Measurements from ENCODE around the gene ZFHX3. TPM values are rescaled to one million over a fixed set of nuclear protein-coding genes. Genes with fewer than 3 reads are reported as not detected.

ZFHX3 gene
- total and polyA plus RNA-seq, 2 of the 8 experiments (the other 6 are each of a cell fraction or from before 2014, with no cell fraction given): 0.08 to 0.99 TPM

- no peak overlapping the region for H2AK5ac ChIP-seq (ENCODE audit: low read depth, low read length)
- no peak overlapping the region for H3K27ac ChIP-seq (ENCODE audit: low read depth, low read length)
- CTCF ChIA-PET (ENCODE audit: partially characterized antibody): interaction anchor here (0.7 to 1.0 kb wide), 2 partner anchors 8 to 324 kb away, joined by 3 to 6 read pairs; no protein-coding TSS in a partner anchor
Observed at GRCh38 chr16:72824027-72824426, 223.9 kb downstream of the ZFHX3 start.

More at GRCh38 chr16:72824027-72824426, 223.9 kb downstream of the ZFHX3 start:
- no peak overlapping the region for H3K4me3 ChIP-seq (ENCODE audit: extremely low read depth in 1 of 4, insufficient read depth in 2 of 4, low read depth in 3 of 4, low read length in 4 of 4)
- 94% methylated on average over 4 of the region's 4 CpGs; no CpG with 5 or more reads in 1 of the 2 experiments for WGBS, 2 experiments (ENCODE audit: extremely low coverage in 1 of 2, insufficient coverage in 1 of 2, insufficient read length in 1 of 2, insufficient replicate concordance in 2 of 2, low coverage in 1 of 2, low lambda C conversion rate in 2 of 2, missing lambda C conversion rate in 1 of 2)
- no peaks in the 10 kb centered on the region for H4K20me1 ChIP-seq (replicated peaks in 1 of 2; ENCODE audit: control insufficient read depth in 1 of 2, insufficient read depth in 2 of 2, low read length in 2 of 2)
- no peaks in the 10 kb centered on the region for H3K36me3 ChIP-seq (ENCODE audit: control insufficient read depth in 2 of 4, insufficient read depth in 4 of 4, low read length in 3 of 4)
- H3K4me1 ChIP-seq (replicated peaks in 1 of 4; ENCODE audit: control insufficient read depth in 3 of 4, insufficient read depth in 4 of 4, low read length in 3 of 4): no peaks in the 10 kb centered on the region
- no peak overlapping the region for H3K23ac ChIP-seq (ENCODE audit: insufficient read length)
- H2AFZ ChIP-seq (ENCODE audit: low read length): no peak overlapping the region
- no peaks in the 10 kb centered on the region for H3K9me3 ChIP-seq (ENCODE audit: insufficient read depth in 2 of 2, low read depth in 1 of 2, low read length in 1 of 2)
- no peak overlapping the region for H2BK12ac ChIP-seq (ENCODE audit: low read depth, low read length)
- no peak overlapping the region for H3K9ac ChIP-seq (replicated peaks in 1 of 4; ENCODE audit: extremely low read depth in 1 of 4, low read depth in 3 of 4, low read length in 3 of 4)
- no peak overlapping the region for H2BK5ac ChIP-seq (ENCODE audit: low read depth, low read length)
- POLR2A ChIA-PET (ENCODE audit: partially characterized antibody): interaction anchor here (0.6 kb wide), 1 partner anchor 48 kb away, joined by 3 read pairs; no protein-coding TSS in a partner anchor
- FAIRE-seq (no peak), DNase-seq (ENCODE audit: low read depth in 1 of 2, low spot score in 2 of 2) (no peak)
- H3K79me2 ChIP-seq (ENCODE audit: control insufficient read depth in 1 of 2, insufficient read depth in 2 of 2, low read length in 2 of 2): no peaks in the 10 kb centered on the region
- H2BK20ac ChIP-seq (ENCODE audit: low read length): no peak overlapping the region
- H3K23me2 ChIP-seq (ENCODE audit: low read depth, low read length): no peaks in the 10 kb centered on the region
- H3K4ac ChIP-seq (replicated peaks; ENCODE audit: insufficient read length, low read depth, low read length): no peak overlapping the region
- no peak overlapping the region for H3K4me2 ChIP-seq (ENCODE audit: insufficient read depth in 1 of 2, low read depth in 2 of 2, low read length in 2 of 2)
- H3K27me3 ChIP-seq (replicated peaks in 1 of 4; ENCODE audit: control insufficient read depth in 3 of 4, extremely low read depth in 1 of 4, insufficient read depth in 3 of 4, low read length in 3 of 4): no peaks in the 10 kb centered on the region
- no peak overlapping the region for H2BK120ac ChIP-seq (replicated peaks; ENCODE audit: low read depth, low read length)
- H3K79me1 ChIP-seq (ENCODE audit: low read depth, low read length): no peaks in the 10 kb centered on the region
- no peak overlapping the region for H4K91ac ChIP-seq (replicated peaks; ENCODE audit: insufficient read length, low read length)
- H3K18ac ChIP-seq (ENCODE audit: extremely low read depth, low read length): no peak overlapping the region
- no peak overlapping the region for H3K56ac ChIP-seq (replicated peaks; ENCODE audit: insufficient read length, low read depth, low read length)
- H4K5ac ChIP-seq (ENCODE audit: insufficient read length, low read depth, low read length): no peak overlapping the region
- H3K14ac ChIP-seq (ENCODE audit: insufficient read length): no peak overlapping the region
- no peak overlapping the region for H4K8ac ChIP-seq (ENCODE audit: extremely low read depth, insufficient read depth, low read length)
- H2BK15ac ChIP-seq (ENCODE audit: low read length): no peak overlapping the region
- TF ChIP-seq RAD21 (IDR thresholded peaks at IDR 0.05 in 1 of 2, conservative IDR thresholded peaks at IDR 0.05 in 1 of 2; ENCODE audit: low read depth in 2 of 2, low read length in 2 of 2): no peak
- TF ChIP-seq NANOG (IDR thresholded peaks at IDR 0.05; ENCODE audit: insufficient read depth, low read depth, low read length, poor library complexity, severe bottlenecking): no peak
- no peak for TF ChIP-seq JUND (IDR thresholded peaks at IDR 0.05; ENCODE audit: low read length)
- no peak for TF ChIP-seq TEAD4 (IDR thresholded peaks at IDR 0.05; ENCODE audit: low read depth, low read length)
- no peak for TF ChIP-seq NRF1 (IDR thresholded peaks at IDR 0.05; ENCODE audit: low read depth, low read length)
- no peak for TF ChIP-seq ASH2L (IDR thresholded peaks at IDR 0.05; ENCODE audit: low read length)
